ENCODE data around the gene ASGR1.

- TF ChIP-seq POLR2A (IDR thresholded peaks at IDR 0.05; ENCODE audit: low read length) (no peak), GATA1 (IDR thresholded peaks at IDR 0.05; ENCODE audit: low read depth, low read length) (no peak)
Measured at GRCh38 chr17:7224661-7225111, 45.5 kb upstream of the ASGR1 start.
